K562 (cell line): Measurements from ENCODE around the gene THBS2. TPM values are rescaled to one million over a fixed set of nuclear protein-coding genes. Genes with fewer than 3 reads are reported as not detected.

Experiments
- ATAC-seq: fragments of 200-7000 bp; cut with Tn5 transposase; 3 replicates; pipeline ENCODE4 v1.9.1; 2020; ENCODE audit warnings: moderate library complexity
- BruUV-seq: library from RNA; stranded (reverse); fragments of 400-500 nt; replicated peaks from 2 replicates; lab custom pipeline; 2021; lab: Mats Ljungman, UMichigan
- CTCF ChIA-PET: fragments of 300-600 bp; formaldehyde crosslinking; extraction: SDS; loops from one replicate; lab custom pipeline; 2021; ENCODE audit warnings: low intra/inter-chr PET ratio; lab: Yijun Ruan, JAX
- POLR2A ChIA-PET: fragments of 300-600, 350-650 bp; sonication (Branson Sonifier 250); formaldehyde crosslinking; extraction: SDS; loops from one replicate; lab custom pipeline; 2021; ENCODE audit warnings: antibody characterized with exemption, inconsistent platforms; lab: Yijun Ruan, JAX
- DNase-seq, 4 experiments: peaks; one replicate each; pipeline versions ENCODE4 v3.0.0 to v3.0.0-alpha.2; 2011 to 2018; ENCODE audit warnings: low spot score in 3 of 4, mixed read lengths in 3 of 4; ENCODE audit errors: extremely low read depth in 1 of 4
- FAIRE-seq: peaks from 2 replicates; lab custom pipeline; 2011; peaks lifted over from hg19 to GRCh38; lab: Jason Lieb, UNC
- H2AFZ ChIP-seq: 2 replicates; pipeline ENCODE4 v1.6.0; 2011; ENCODE audit warnings: low read depth, low read length, control low read depth, inconsistent platforms
- H3K27ac ChIP-seq: fragments of 200-600 bp; 3 replicates; pipeline ENCODE4 v1.8.0; 2011; ENCODE audit warnings: low read depth, mild to moderate bottlenecking, control low read depth, inconsistent platforms, low read length, moderate library complexity, mixed read lengths; ENCODE audit errors: extremely low read depth
- H3K27me3 ChIP-seq, 2 experiments: fragments of 300-600 bp in 1 of 2; 2 replicates in 1 of 2; 3 replicates in 1 of 2; pipeline versions ENCODE4 v1.6.0 to v1.8.0; 2011; ENCODE audit warnings: inconsistent platforms in 2 of 2, low read length in 2 of 2, mild to moderate bottlenecking in 1 of 2, mixed read lengths in 1 of 2, moderate library complexity in 1 of 2; ENCODE audit not compliant: control insufficient read depth in 2 of 2, insufficient read depth in 2 of 2
- H3K36me3 ChIP-seq: fragments of 300-600 bp; 3 replicates; pipeline ENCODE4 v1.8.0; 2011; ENCODE audit warnings: mild to moderate bottlenecking, low read length, inconsistent platforms; ENCODE audit not compliant: control insufficient read depth, insufficient read depth
- H3K4me1 ChIP-seq, 2 experiments: fragments of 200-600 bp in 1 of 2; replicated peaks in 1 of 2; 2 replicates in 1 of 2; 3 replicates in 1 of 2; pipeline versions ENCODE4 v1.5.1 to v1.8.0; 2011; ENCODE audit warnings: inconsistent platforms in 2 of 2, low read length in 2 of 2, mild to moderate bottlenecking in 1 of 2, mixed read lengths in 1 of 2, moderate library complexity in 1 of 2; ENCODE audit not compliant: control insufficient read depth in 2 of 2, insufficient read depth in 2 of 2
- H3K4me2 ChIP-seq: 2 replicates; pipeline ENCODE4 v1.6.1; 2011; ENCODE audit warnings: low read length, control low read depth, inconsistent platforms, mixed read lengths; ENCODE audit not compliant: insufficient read depth
- H3K4me3 ChIP-seq: fragments of 200-600 bp; sonication (generic), shearing (Covaris generic); 2 replicates; pipeline ENCODE4 v1.5.1; 2016; ENCODE audit warnings: control low read depth, inconsistent platforms
- H3K79me2 ChIP-seq: fragments of 200-600 bp; 3 replicates; pipeline ENCODE4 v1.8.0; 2011; ENCODE audit warnings: low read length, inconsistent platforms; ENCODE audit not compliant: control insufficient read depth, insufficient read depth
- H3K9ac ChIP-seq, 2 experiments: 2 replicates each; pipeline versions ENCODE4 v1.6.0 to v1.6.1; 2011; ENCODE audit warnings: low read depth in 2 of 2, low read length in 2 of 2, control low read depth in 1 of 2, inconsistent platforms in 1 of 2, mild to moderate bottlenecking in 1 of 2, mixed read lengths in 1 of 2; ENCODE audit not compliant: insufficient read depth in 1 of 2
- H3K9me1 ChIP-seq: one replicate; pipeline ENCODE4 v1.6.0; 2011; ENCODE audit warnings: inconsistent platforms, mild to moderate bottlenecking, low read length, moderate library complexity; ENCODE audit not compliant: control insufficient read depth, insufficient read depth
- H3K9me3 ChIP-seq: replicated peaks from 2 replicates; pipeline ENCODE4 v1.5.1; 2011; ENCODE audit warnings: low read depth, low read length, inconsistent platforms; ENCODE audit not compliant: control insufficient read depth, insufficient read depth
- H4K20me1 ChIP-seq: replicated peaks from 2 replicates; pipeline ENCODE4 v1.6.1; 2011; ENCODE audit warnings: low read length, inconsistent platforms, mixed read lengths; ENCODE audit not compliant: control insufficient read depth, insufficient read depth
- ATF1 ChIP-seq, 2 experiments: fragments of 450-650 bp in 1 of 2; IDR thresholded peaks; 2 replicates each; pipeline ENCODE4 v1.6.1; 2016; ENCODE audit warnings: missing compliant biosample characterization in 1 of 2, missing genetic modification characterization in 1 of 2
- ATF7 ChIP-seq: fragments of 450-650 bp; IDR thresholded peaks from 2 replicates; pipeline ENCODE4 v1.7.1; 2014; ENCODE audit warnings: mild to moderate bottlenecking, moderate library complexity
- BDP1 ChIP-seq: IDR thresholded peaks from 3 replicates; pipeline ENCODE4 v1.6.1; 2011; ENCODE audit not compliant: insufficient read length, insufficient read depth
- CBX2 ChIP-seq: fragments of 200-600 bp; sonication (generic); IDR thresholded peaks from one replicate; pipeline ENCODE4 v1.6.1; 2012; ENCODE audit warnings: mild to moderate bottlenecking, low read length, inconsistent platforms; ENCODE audit not compliant: insufficient read depth, poor library complexity, severe bottlenecking
- CREBBP ChIP-seq: IDR thresholded peaks from one replicate; pipeline ENCODE4 v1.6.1; 2012; ENCODE audit warnings: low read depth, mild to moderate bottlenecking, control low read depth, inconsistent platforms, low read length
- CSDE1 ChIP-seq, 2 experiments: fragments of 450-650 bp; IDR thresholded peaks; 2 replicates each; pipeline ENCODE4 v1.6.1; 2016; ENCODE audit warnings: mild to moderate bottlenecking in 1 of 2
- FOSL1 ChIP-seq: fragments of 200-800 bp; sonication (Bioruptor generic); conservative IDR thresholded peaks from 2 replicates; pipeline ENCODE4 v1.6.1; 2016; ENCODE audit warnings: missing genetic modification characterization, missing compliant biosample characterization
- HMGN3 ChIP-seq: IDR thresholded peaks from 2 replicates; pipeline ENCODE4 v1.6.1; 2011; ENCODE audit warnings: borderline replicate concordance, low read depth, mild to moderate bottlenecking, mixed read lengths, low read length; ENCODE audit not compliant: insufficient read length; ENCODE audit errors: extremely low read depth
- JUNB ChIP-seq: fragments of 450-650 bp; formaldehyde crosslinking; conservative IDR thresholded peaks from 2 replicates; pipeline ENCODE4 v1.4.0; 2020; ENCODE audit warnings: mild to moderate bottlenecking
- MAZ ChIP-seq, 2 experiments: fragments of 450-650 bp in 1 of 2; sonication (generic) in 1 of 2; formaldehyde crosslinking; IDR thresholded peaks in 1 of 2; conservative IDR thresholded peaks in 1 of 2; 2 replicates each; pipeline versions ENCODE4 v1.4.0 to v1.5.0; 2020; ENCODE audit warnings: mild to moderate bottlenecking in 1 of 2, missing genetic modification reagents in 1 of 2
- RFX5 ChIP-seq: IDR thresholded peaks from 2 replicates; pipeline ENCODE4 v1.6.1; 2011; ENCODE audit warnings: low read depth, mild to moderate bottlenecking, improper control_type of control experiment, low read length
- RNF219 ChIP-seq: fragments of 250-450 bp; sonication (Bioruptor Pico); IDR thresholded peaks from 2 replicates; pipeline ENCODE4 v1.5.0; 2022; ENCODE audit warnings: mild to moderate bottlenecking
- SRSF9 ChIP-seq: fragments of 200-400 bp; formaldehyde crosslinking; IDR thresholded peaks from 2 replicates; pipeline ENCODE4 v1.6.1; 2017; ENCODE audit warnings: low read depth, low read length, borderline replicate concordance
- ZNF253 ChIP-seq: fragments of 250-450 bp; sonication (Bioruptor Pico); conservative IDR thresholded peaks from 2 replicates; pipeline ENCODE4 v1.6.1; 2021; ENCODE audit warnings: mild to moderate bottlenecking
- ZNF395 ChIP-seq: fragments of 200-800 bp; sonication (Bioruptor generic); IDR thresholded peaks from 2 replicates; pipeline ENCODE4 v1.6.1; 2017; ENCODE audit warnings: missing genetic modification characterization, missing compliant biosample characterization
- ZNF449 ChIP-seq: fragments of 250-450 bp; sonication (Bioruptor Pico); IDR thresholded peaks from 2 replicates; pipeline ENCODE4 v1.8.0; 2022; ENCODE audit warnings: moderate library complexity, mild to moderate bottlenecking, inconsistent platforms
- WGBS: fragments of 100-300 bp; shearing (Covaris generic); methylation state at CpG from one replicate; pipeline ENCODE4 v1.1.6; 2016; ENCODE audit warnings: low coverage, mixed read lengths; ENCODE audit not compliant: insufficient coverage; ENCODE audit errors: missing lambda C conversion rate; 5-methylcytosine and 5-hydroxymethylcytosine counted together
- in situ Hi-C: fragments of 300-500 bp; cut with MboI; formaldehyde crosslinking; loops from 4 replicates; pipeline ENCODE4 v1.15.0; 2018; ENCODE audit warnings: inconsistent platforms, mixed read lengths
- intact Hi-C: fragments of 100-400 bp; cut with micrococcal nuclease; formaldehyde crosslinking; loops from 2 replicates; pipeline ENCODE4 v1.14.2; 2022
- polyA plus RNA-seq, 8 experiments: library from polyadenylated mRNA; depleted of rRNA in 4 of 8; stranded (reverse) in 5 of 8; unstranded in 3 of 8; fragments of >200 nt; fragmentation: Nextera tagmentation in 2 of 8; fragmentation: Illumina TruSeq in 1 of 8; extraction: Ambion mirVana in 2 of 8; extraction: Trizol in 1 of 8; gene quantifications; 2 replicates each; pipeline versions ENCODE4 v1.2.1 to v1.2.3, GENCODE V29; 2011 to 2014; ENCODE audit warnings: inconsistent platforms in 1 of 8, missing spikeins in 1 of 8
- total RNA-seq, 7 experiments: library from RNA; depleted of rRNA in 6 of 7; stranded (reverse); fragments of >200 nt in 6 of 7; fragmentation: Illumina TruSeq in 2 of 7; extraction: Trizol in 2 of 7; gene quantifications; 2 replicates each; pipeline versions ENCODE4 v1.2.1 to v1.2.3, GENCODE V29; 2011 to 2021; ENCODE audit warnings: low replicate concordance in 1 of 7
- TF ChIP-seq, protein P1 (sequence below): sonication (generic); formaldehyde crosslinking; IDR thresholded peaks from 2 replicates; pipeline ENCODE4 v1.8.0; 2023; ENCODE audit warnings: mild to moderate bottlenecking, missing genetic modification reagents

Gene THBS2
- total and polyA plus RNA-seq, 9 of the 15 experiments (the other 6 are each of a cell fraction or from before 2014, with no cell fraction given), result 0.03 to 0.11 (median 0.03) TPM; not detected in 6

- Histone ChIP-seq H4K20me1 (no peaks in the 10 kb centered on the region), H3K9ac (no peak overlapping the region), H3K4me1 (no peaks in the 10 kb centered on the region), H3K4me2 (no peak overlapping the region), H3K27me3 (peaks cover 16 to 46% of the 10 kb centered on the region in 2 experiments; a peak in 4 of 5 replicates), H3K27ac (no peak overlapping the region), H3K9me3 (no peaks in the 10 kb centered on the region), H3K79me2 (no peaks in the 10 kb centered on the region), H3K36me3 (no peaks in the 10 kb centered on the region), H3K9me1 (no peaks in the 10 kb centered on the region), H3K4me3 (no peak overlapping the region), H2AFZ (no peak overlapping the region)
- DNase-seq (no peak), FAIRE-seq (no peak), ATAC-seq (no peak)
- no TSS peak for BruUV-seq
- WGBS, result under 1% methylated on average over 9 of the region's 9 CpGs
- CTCF ChIA-PET, result no interaction called here
- intact Hi-C loops (no loop called here), in situ Hi-C loops (no loop called here)
- POLR2A ChIA-PET, result no interaction called here
- TF ChIP-seq ZNF253 (CRISPR knock-in tag) (no peak), JUNB (CRISPR knock-in tag) (0 out of 2 replicates have a peak, but pooled peaks have one; percentile 6), CREBBP (no peak), RNF219 (CRISPR knock-in tag) (no peak), RFX5 (no peak), SRSF9 (no peak), BDP1 (no peak), CSDE1 (IDR thresholded peaks at IDR 0.05) (no peak), ZNF449 (CRISPR knock-in tag) (no peak), ATF1 (CRISPR knock-in tag; IDR thresholded peaks at IDR 0.05) (no peak), ATF1 (tag; IDR thresholded peaks at IDR 0.05) (peak; percentile 54), ZNF395 (no peak), CBX2 (no peak), HMGN3 (no peak), FOSL1 (tag) (no peak), MAZ (CRISPR knock-in tag; conservative IDR thresholded peaks at IDR 0.05 in 1 of 2, IDR thresholded peaks at IDR 0.05 in 1 of 2) (no peak), ATF7 (peak; percentile 52; the same call in 1 of the 2 replicates)
- TF ChIP-seq, protein P1, sequence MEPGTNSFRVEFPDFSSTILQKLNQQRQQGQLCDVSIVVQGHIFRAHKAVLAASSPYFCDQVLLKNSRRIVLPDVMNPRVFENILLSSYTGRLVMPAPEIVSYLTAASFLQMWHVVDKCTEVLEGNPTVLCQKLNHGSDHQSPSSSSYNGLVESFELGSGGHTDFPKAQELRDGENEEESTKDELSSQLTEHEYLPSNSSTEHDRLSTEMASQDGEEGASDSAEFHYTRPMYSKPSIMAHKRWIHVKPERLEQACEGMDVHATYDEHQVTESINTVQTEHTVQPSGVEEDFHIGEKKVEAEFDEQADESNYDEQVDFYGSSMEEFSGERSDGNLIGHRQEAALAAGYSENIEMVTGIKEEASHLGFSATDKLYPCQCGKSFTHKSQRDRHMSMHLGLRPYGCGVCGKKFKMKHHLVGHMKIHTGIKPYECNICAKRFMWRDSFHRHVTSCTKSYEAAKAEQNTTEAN (CRISPR knock-in tag), result no peak
These were observed 37.5 kb upstream of the THBS2 start for GRCh38 chr6:169291148-169291547.
